Activated T-helper 1 cell treated with anti-CD3 and anti-CD28 coated beads, Interleukin-12 subunit alpha, Interleukin-12 subunit beta, Interleukin-2, Interleukin-4 antibody, amounts not matched to agents 30 ng/mL and 10 ng/mL and 1 ng/mL, durations not matched to agents 14 hours and 24 hours and 36 hours (primary cell): Measurements from ENCODE around the gene SEC14L5. TPM values are rescaled to one million over a fixed set of nuclear protein-coding genes. Genes with fewer than 3 reads are reported as not detected.
"Not testable (repeated sequence)": the region's sequence is repeated elsewhere in the genome, so short reads cannot be mapped to it uniquely, and the experiment has no call there.

ENCODE experiments used
- DNase-seq: peaks from one replicate; pipeline ENCODE4 v3.0.0; 2021; ENCODE audit warnings: low spot score
- H3K27ac Mint-ChIP-seq: one replicate; pipeline ENCODE4 v1.8.0; 2021; ENCODE audit warnings: mild to moderate bottlenecking, mixed read lengths
- H3K27me3 Mint-ChIP-seq: one replicate; pipeline ENCODE4 v1.8.0; 2022; ENCODE audit warnings: mild to moderate bottlenecking, moderate library complexity, mixed read lengths; ENCODE audit not compliant: insufficient read depth
- H3K36me3 Mint-ChIP-seq: one replicate; pipeline ENCODE4 v1.8.0; 2021; ENCODE audit warnings: low read depth, mixed read lengths
- H3K4me1 Mint-ChIP-seq: one replicate; pipeline ENCODE4 v1.8.0; 2021; ENCODE audit warnings: low read depth, mixed read lengths
- H3K4me3 Mint-ChIP-seq: one replicate; pipeline ENCODE4 v1.8.0; 2021; ENCODE audit warnings: mild to moderate bottlenecking, moderate library complexity, mixed read lengths
- H3K9me3 Mint-ChIP-seq: one replicate; pipeline ENCODE4 v1.8.0; 2021; ENCODE audit warnings: mixed read lengths
- intact Hi-C: fragments of 100-400 bp; cut with micrococcal nuclease; formaldehyde crosslinking; loops from one replicate; pipeline ENCODE4 v1.15.1; 2024
- total RNA-seq: library from RNA; stranded (reverse); gene quantifications from 2 replicates; pipeline ENCODE4 v1.2.3, GENCODE V29; 2022

SEC14L5 gene
- total RNA-seq, 1 donor from 2014 or later: not detected

DNA sequence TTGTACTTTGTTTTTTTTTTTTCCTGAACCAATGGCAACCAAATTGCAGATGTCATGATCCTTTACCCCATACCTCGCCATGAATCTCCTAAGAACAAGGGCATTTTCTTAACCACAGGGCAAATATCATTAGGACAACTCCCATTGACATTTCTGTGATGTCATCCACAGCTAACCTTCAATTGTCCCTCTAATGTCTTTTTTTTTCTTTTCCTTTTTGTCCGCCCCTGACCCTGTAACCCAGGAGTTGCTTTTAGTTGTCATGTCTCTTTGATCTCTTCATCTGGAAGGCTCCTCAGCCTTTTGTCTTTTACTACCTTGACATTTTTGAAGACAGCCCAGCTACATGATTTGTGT is 76.0 kb downstream of the SEC14L5 start:
- Mint-ChIP-seq H3K4me3 (peak overlapping the region; percentile 85), H3K27ac (peak overlapping the region; percentile 76), H3K4me1 (peaks cover 15% of the 10 kb centered on the region), H3K36me3 (no peaks in the 10 kb centered on the region), H3K9me3 (no peaks in the 10 kb centered on the region), H3K27me3 (no peaks in the 10 kb centered on the region)
- DNase-seq: no peak
- intact Hi-C loops: loop anchor here (1.0 to 5.0 kb wide), 3 partner anchors 37 to 187 kb away; partner anchors contain the start of genes ALG1, EEF2KMT, GLYR1 and UBN1

DNA sequence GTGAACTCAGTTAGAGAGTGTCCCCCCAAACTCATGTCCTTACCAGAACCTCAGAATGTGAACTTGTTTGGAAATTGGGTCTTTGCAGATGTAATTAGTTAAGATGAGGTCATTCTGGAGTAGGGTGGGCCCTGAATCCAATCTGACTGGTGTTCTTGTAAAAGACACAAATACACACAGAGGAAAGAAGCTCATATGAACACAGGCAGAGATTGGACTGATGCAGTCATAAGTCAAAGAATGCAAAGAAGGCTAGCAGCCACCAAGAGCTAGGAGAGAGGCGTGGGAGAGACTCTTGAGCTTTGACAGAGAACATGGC is 77.7 kb downstream of the SEC14L5 start:
- DNase-seq: no peak
- Mint-ChIP-seq H3K27me3 (no peaks in the 10 kb centered on the region), H3K4me3 (peak overlapping the region; percentile 66), H3K4me1 (peaks cover 15% of the 10 kb centered on the region), H3K9me3 (no peaks in the 10 kb centered on the region), H3K36me3 (no peaks in the 10 kb centered on the region), H3K27ac (no peak overlapping the region)
- intact Hi-C loops: no loop called here

DNA sequence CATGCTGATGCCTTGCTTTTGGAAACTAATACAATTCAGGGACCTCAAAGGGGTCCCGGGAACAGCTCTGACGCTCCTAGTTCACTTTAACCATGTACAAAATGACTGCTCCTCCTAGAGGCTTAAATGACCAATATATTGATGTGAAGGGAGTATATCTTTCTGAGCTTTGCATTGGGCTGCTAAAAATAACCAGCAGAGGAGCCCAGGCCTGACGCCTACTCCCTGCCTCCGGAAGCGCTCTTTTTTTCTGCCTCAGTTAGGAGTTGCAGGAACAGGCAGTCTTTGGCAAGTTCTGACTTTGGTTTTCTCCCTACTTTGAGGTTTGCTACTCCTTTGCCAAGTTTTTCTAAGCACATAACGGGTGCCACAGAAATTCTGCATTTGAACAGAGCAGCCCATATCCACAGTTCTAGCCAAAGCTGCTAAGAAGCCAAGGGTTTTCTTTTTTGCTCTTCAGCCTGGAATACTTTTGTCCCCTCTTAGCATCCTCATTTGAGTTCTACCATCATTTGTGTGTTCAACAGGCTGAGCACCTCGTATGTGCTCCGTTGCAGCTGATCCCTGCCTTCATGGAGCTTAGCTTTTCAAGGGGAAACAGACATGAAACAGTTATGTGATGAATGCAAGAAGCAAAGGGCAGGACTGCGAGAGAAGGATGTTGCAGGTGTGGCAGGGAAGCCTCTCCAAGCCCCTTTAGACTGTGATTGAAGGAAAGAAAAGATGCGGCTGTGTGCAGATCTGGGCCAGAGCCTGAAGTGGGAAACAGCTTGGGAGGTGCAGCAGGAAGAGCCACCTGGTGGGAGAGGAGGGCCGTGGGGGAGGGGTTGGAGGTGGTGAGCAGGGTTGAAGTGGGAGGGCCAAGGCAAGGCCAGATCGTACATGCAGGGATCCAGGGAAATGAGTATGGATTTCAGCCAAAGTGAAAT is 78.4 kb downstream of the SEC14L5 start:
- Mint-ChIP-seq H3K27ac (no peak overlapping the region), H3K4me3 (no peak overlapping the region), H3K36me3 (no peaks in the 10 kb centered on the region), H3K9me3 (no peaks in the 10 kb centered on the region), H3K4me1 (peaks cover 15% of the 10 kb centered on the region), H3K27me3 (no peaks in the 10 kb centered on the region)
- intact Hi-C loops: no loop called here
- no peak for DNase-seq

DNA sequence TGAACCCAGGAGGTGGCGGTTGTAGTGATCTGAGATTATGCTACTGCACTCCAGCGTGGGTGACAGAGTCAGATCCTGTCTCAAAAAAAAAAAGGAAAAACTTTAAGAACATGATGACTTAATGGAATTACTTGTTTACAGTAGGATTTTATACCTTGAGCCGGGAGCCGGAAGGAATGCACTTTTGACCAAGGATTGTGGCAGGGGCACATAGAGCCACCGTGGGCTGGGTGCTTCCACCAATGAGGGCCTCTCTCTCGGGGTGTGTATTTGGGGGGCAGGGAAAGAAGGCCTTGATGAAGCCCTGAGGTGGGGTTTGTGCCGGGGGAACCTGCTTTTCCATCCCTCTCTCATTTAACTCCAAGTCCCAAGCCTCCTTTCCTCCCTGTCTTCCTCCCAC is 82.3 kb downstream of the SEC14L5 start:
- no peaks in the 10 kb centered on the region for H3K9me3 Mint-ChIP-seq
- no peaks in the 10 kb centered on the region for H3K27me3 Mint-ChIP-seq
- DNase-seq: no peak
- no peak overlapping the region for H3K4me3 Mint-ChIP-seq
- no peak overlapping the region for H3K27ac Mint-ChIP-seq
- H3K4me1 Mint-ChIP-seq: no peaks in the 10 kb centered on the region
- intact Hi-C loops: no loop called here
- no peaks in the 10 kb centered on the region for H3K36me3 Mint-ChIP-seq

DNA sequence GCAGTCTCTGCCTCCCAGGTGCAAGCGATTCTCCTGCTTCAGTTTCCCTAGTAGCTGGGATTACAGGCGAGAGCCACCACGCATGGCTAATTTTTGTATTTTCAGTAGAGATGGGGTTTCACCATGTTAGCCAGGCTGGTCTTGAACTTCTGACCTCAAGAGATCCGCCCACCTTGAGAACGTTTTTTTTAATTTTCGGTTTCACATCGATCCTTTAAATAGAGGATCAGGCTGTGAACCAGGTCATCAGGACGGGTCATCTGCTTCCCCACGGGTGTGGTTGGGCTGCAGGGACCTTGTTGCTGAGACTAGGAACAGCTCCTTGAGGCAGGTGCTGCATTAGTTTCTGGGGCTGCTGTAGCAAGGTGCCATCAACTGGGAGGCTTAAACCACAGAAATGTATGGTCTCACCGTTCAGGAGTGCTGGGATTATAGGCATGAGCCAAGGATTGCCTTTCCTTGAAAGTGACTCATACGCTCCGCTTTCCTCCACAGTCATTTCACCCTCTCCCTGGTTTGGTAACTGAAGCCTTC is 83.5 kb downstream of the SEC14L5 start:
- no peak for DNase-seq
- Mint-ChIP-seq H3K9me3 (no peaks in the 10 kb centered on the region), H3K27me3 (no peaks in the 10 kb centered on the region), H3K4me1 (no peaks in the 10 kb centered on the region), H3K27ac (no peak overlapping the region), H3K4me3 (no peak overlapping the region), H3K36me3 (no peaks in the 10 kb centered on the region)
- intact Hi-C loops: no loop called here

DNA sequence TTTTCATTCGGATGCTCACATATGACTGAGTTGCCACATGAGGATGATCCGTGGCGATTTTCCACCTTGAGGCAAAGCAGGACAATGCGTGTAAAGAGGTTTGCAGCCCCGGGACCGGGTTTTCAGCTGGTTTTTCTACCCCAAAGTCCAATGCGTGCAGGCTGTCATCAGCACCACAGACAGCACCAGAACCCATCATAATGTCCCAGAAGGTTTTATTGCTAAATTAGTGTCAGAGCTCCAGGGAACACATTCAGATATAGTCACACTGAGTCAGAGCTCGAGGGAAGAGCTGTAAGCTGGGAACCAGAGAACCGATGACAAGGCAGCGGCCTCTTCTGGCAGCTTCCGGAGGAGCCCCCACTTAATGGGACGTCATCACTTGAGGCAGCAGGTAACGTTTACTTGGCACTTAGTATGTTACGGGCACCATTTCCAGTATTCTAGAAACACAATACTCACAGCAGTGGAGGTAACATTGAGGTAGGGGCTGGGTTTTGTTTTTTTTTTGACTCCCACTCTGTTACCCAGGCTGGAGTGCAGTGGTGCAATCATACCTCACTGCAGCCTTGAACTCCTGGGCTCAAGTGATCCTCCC is 84.5 kb downstream of the SEC14L5 start:
- Mint-ChIP-seq H3K9me3 (no peaks in the 10 kb centered on the region), H3K4me3 (no peak overlapping the region), H3K4me1 (no peaks in the 10 kb centered on the region), H3K36me3 (no peaks in the 10 kb centered on the region), H3K27ac (no peak overlapping the region), H3K27me3 (no peaks in the 10 kb centered on the region)
- intact Hi-C loops: no loop called here
- DNase-seq: no peak

DNA sequence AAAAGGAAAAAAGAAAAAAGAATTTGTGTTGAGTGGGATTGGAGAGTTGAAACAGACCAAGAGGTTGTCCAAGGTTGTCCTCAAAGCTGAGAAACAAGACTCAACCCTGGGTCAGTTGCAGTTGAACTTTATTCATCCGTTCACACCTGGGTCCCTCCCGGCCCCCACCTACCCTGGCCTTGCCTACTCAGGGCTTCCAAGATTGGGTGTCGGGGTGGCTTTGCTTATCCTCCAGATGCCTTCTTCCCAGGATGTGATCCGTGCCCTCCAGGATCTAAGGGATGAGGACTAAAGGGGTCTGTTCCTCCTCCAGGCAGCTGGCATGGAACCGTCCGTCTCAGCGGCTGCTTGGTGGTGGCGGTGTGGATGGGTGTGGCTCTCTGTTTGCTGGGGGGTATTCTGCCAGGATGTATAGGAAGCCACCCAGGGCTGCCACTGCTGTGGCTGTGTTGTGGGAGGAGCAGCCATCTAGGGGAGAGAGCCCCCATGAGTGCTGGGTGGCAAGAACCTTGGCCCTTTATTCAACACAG is 85.9 kb downstream of the SEC14L5 start:
- H3K4me3 Mint-ChIP-seq: no peak overlapping the region
- intact Hi-C loops: no loop called here
- H3K27me3 Mint-ChIP-seq: peaks cover 6% of the 10 kb centered on the region
- no peaks in the 10 kb centered on the region for H3K4me1 Mint-ChIP-seq
- DNase-seq: no peak
- no peaks in the 10 kb centered on the region for H3K36me3 Mint-ChIP-seq
- H3K27ac Mint-ChIP-seq: no peak overlapping the region
- no peaks in the 10 kb centered on the region for H3K9me3 Mint-ChIP-seq

DNA sequence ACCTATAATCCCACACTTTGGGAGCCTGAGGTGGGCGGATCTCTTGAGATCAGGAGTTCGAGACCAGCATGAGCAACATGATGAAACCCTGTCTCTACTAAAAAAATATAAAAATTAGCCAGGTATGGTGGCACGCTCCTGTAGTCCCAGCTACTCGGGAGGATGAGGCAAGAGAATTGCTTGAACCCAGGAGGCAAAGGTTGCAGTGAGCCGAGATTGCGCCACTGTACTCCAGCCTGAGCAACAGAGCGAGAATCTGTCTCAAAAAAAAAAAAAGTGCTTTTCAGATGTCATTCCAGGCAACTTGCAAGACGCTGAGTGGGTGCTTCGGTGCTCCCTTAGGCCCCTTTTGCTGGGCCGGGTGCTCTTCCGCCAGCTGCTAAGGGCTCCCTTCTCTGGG is 86.5 kb downstream of the SEC14L5 start:
- H3K4me3 Mint-ChIP-seq, H3K4me1 Mint-ChIP-seq, H3K9me3 Mint-ChIP-seq, DNase-seq, H3K27ac Mint-ChIP-seq, H3K36me3 Mint-ChIP-seq, H3K27me3 Mint-ChIP-seq, intact Hi-C loops: not testable (repeated sequence)

DNA sequence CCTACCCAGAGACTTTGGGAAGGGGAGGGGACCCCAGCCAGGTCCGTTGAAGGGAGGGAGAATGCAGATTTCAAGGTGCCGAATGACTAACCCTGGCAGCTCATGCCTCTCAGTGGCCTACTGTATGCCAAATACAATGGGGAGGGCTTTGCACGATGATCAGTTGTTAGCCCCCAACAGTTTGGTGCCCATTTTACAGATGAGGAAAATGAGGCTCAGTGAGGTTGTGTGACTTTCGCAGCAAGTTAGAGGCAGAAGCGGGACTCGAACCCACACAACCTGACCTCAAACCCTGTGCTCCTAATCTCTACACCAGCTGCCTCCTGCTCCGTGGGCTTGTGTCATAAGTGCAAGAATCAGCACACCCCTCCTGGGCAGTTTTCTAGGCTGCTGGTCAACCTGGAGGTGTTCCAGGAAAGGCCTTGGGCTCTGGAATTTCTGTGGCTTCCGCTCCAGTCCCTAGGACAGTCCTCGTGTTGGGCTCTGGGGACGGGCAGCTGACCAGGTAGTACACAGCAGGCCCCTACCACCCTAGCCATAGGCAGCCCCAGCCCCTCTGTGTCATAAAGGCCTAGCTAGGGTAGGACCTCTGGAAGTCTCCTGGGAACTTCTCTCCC is 87.5 kb downstream of the SEC14L5 start:
- Mint-ChIP-seq H3K27ac (no peak overlapping the region), H3K36me3 (no peaks in the 10 kb centered on the region), H3K27me3 (peaks cover 11% of the 10 kb centered on the region), H3K9me3 (no peaks in the 10 kb centered on the region), H3K4me3 (no peak overlapping the region), H3K4me1 (no peaks in the 10 kb centered on the region)
- no peak for DNase-seq
- intact Hi-C loops: no loop called here

DNA sequence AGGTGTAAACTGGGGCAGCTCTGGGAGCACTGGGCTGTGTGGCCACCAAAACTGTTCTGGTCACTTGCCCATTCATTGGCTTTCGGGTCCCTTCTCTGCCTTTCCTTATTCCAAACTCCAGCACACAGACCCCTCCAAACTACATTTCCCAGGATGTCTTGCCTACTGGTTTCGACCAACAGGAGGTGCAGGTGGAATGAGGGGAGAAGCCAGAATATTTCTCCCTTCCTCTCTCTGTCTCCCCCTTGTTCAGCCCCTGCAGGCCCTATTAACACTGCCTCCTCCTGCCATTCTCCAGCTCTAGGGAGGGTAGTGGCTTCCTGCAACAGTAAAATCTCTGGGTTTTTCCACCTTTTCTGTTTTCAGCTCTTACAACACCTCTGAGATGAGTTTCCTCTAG is 88.8 kb downstream of the SEC14L5 start:
- Mint-ChIP-seq H3K27ac (no peak overlapping the region), H3K36me3 (no peaks in the 10 kb centered on the region), H3K27me3 (peaks cover 18% of the 10 kb centered on the region), H3K9me3 (no peaks in the 10 kb centered on the region), H3K4me3 (no peak overlapping the region), H3K4me1 (no peaks in the 10 kb centered on the region)
- intact Hi-C loops: no loop called here
- no peak for DNase-seq

DNA sequence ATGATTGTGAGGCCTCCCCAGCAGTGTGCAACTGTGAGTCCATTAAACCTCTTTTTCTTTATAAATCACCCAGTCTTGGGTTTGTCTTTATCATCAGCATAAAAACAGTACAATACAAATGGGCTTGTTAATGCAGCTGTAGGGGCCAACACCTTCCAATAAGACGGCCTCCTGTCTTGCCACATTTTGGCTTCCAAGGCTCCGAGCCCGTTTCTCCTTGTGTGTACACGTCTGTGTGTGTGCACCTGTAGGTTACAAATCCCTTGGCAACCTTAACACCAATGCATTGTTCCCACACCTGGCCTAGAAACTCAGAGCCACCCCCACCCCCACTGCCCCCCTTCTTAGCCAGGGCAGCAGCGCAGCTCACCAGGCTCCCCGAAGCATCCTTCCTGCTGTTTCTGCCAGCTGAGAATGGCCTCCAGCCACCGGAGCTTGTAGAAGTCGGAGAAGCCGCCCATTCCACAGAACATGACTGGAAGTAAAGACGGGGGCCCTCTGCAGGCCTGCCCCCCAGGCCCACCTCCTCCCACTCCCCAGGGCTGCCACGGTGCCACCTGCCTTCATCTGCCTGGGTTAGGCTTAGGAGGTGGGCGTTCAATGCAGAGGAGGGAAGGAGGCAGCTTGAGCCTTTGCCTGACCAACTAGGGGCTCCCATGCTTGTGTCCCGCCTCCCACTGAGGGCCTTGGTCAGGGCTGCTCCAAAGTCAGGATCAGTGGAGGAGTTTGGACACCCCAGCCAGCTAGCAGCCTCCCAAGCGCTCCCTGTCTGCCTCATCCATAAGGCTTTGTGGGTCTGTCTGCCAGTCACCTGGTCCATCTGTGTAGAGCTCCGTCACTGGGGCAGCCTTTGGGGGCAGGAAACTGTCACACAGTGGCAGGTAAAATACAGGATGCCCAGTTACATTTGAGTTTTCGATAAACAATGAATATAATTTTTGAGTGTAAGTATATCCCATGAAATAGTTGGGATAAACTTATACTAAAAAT is 97.0 kb downstream of the SEC14L5 start:
- no peak for DNase-seq
- no peak overlapping the region for H3K4me3 Mint-ChIP-seq
- H3K36me3 Mint-ChIP-seq: no peaks in the 10 kb centered on the region
- no peaks in the 10 kb centered on the region for H3K9me3 Mint-ChIP-seq
- H3K27ac Mint-ChIP-seq: no peak overlapping the region
- intact Hi-C loops: no loop called here
- peaks cover 11% of the 10 kb centered on the region for H3K27me3 Mint-ChIP-seq
- H3K4me1 Mint-ChIP-seq: no peaks in the 10 kb centered on the region

DNA sequence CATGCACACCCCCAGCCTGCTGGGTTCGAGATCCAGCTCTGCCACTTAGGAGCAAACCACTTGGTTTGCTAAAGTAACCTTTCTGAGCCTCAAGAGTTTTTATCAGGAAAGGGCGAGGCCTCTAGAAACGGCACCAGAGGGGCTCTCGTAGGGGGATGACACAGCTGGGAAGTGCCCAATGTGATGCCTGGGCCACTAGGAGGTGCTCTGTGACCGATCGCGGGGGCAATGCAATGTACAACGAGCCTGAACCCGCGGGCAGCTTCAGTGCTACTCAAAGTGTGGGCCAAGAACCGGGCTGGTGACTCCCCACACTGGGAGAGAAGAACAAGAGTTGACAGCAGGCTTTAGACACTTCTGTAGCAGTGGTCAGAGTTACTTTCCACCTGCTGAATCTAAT is 98.2 kb downstream of the SEC14L5 start:
- H3K4me1 Mint-ChIP-seq: no peaks in the 10 kb centered on the region
- no peaks in the 10 kb centered on the region for H3K36me3 Mint-ChIP-seq
- no peak overlapping the region for H3K4me3 Mint-ChIP-seq
- no peaks in the 10 kb centered on the region for H3K9me3 Mint-ChIP-seq
- peaks cover 5% of the 10 kb centered on the region for H3K27me3 Mint-ChIP-seq
- DNase-seq: peak; percentile 11
- no peak overlapping the region for H3K27ac Mint-ChIP-seq
- intact Hi-C loops: loop anchor here (1.0 kb wide), 1 partner anchor 36 kb away; no protein-coding TSS in a partner anchor
